Omental fat pad (tissue), 4 donors: Measurements from ENCODE around the gene SYT4. TPM values are rescaled to one million over a fixed set of nuclear protein-coding genes. Genes with fewer than 3 reads are reported as not detected.

ENCODE experiments used
- ATAC-seq: fragments of 150-250 bp; one replicate; pipeline ENCODE4 v1.9.1; 2016; ENCODE audit warnings: mild to moderate bottlenecking, moderate library complexity; ENCODE audit not compliant: low FRiP score
- DNase-seq: peaks from one replicate; pipeline ENCODE4 v3.0.0-alpha.2; 2019; ENCODE audit warnings: low spot score
- CTCF ChIP-seq, 3 donors: fragments of 450-650 bp; IDR thresholded peaks; one replicate each; pipeline ENCODE4 v1.5.1; 2016 to 2017; ENCODE audit warnings: antibody characterized with exemption in 3 of 3, mild to moderate bottlenecking in 3 of 3, moderate library complexity in 2 of 3
- total RNA-seq, 4 donors: library from RNA; depleted of rRNA; stranded (reverse); fragments of >200 nt; gene quantifications; one replicate each; pipeline ENCODE4 v1.1.0, GENCODE V29; 2016

The SYT4 gene
- total RNA-seq, 4 donors from 2014 or later: 3.2 to 18.5 (median 18.4) TPM; not detected in 1

DNA sequence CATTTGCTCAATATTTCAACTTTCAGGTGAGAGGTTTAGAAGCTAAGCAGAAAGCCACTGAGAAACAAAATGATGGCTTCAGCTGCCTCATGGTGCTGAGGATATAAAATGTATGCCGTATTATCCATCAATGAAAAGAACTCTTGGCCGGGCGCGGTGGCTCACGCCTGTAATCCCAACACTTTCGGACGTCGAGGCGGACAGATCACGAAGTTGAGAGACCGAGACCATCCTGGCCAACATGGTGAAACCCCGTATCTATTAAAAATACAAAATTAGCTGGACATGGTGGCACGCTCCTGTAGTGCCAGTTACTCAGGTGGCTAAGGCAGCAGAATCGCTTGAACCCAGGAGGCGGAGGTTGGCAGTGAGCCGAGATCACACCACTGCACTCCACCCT is 6.0 kb upstream of the SYT4 start:
- ATAC-seq (no peak), DNase-seq (no peak)
- no peak for TF ChIP-seq CTCF (IDR thresholded peaks at IDR 0.05)

- no peak for DNase-seq
- no peak for TF ChIP-seq CTCF (IDR thresholded peaks at IDR 0.05)
- ATAC-seq: peak; percentile 85
These were observed 1.9 kb upstream of the SYT4 start for GRCh38 chr18:43279015-43279744.

GRCh38 chr18:43278355-43278754 is 1.1 kb upstream of the SYT4 start:
- no peak for ATAC-seq
- no peak for TF ChIP-seq CTCF (IDR thresholded peaks at IDR 0.05)
- DNase-seq: no peak

DNA sequence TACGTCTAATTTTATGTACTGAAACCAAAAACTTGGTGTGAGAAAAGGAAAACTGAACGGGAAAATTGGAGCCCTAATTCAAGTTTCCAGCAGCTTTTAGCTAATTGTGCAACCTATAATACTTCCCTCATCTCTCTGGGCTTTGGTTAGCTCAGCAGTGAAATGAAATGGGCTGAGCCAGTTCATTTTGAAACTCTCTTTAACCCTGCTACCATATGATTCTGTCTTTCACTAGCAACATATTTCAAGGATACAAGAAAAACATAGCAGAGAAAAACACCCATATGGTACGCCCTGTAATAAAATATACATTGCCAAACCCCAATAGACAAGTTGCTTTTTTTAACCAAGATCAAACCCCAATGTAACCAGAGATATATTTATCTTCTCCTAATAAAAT is 799 bp downstream of the SYT4 start:
- no peak for DNase-seq
- no peak for ATAC-seq
- no peak for TF ChIP-seq CTCF (IDR thresholded peaks at IDR 0.05)

DNA sequence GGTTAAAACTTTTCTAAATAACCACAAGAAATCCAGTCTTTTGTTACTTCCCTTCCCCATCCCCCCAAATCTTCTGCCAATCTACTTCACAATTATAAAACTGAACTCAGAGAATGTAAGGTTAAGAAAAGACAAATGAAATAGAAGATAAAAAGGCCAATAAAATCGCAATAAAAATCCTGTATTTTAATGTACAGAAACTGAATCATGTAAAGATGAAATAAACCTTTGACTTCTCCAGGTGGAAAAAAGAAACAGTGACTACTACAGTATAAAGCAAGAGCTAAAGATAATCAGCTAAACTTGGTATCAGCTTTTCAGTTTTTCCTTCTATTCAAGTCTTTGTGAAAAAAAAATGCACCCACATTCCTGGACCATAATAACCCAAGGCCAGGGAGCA is 1.7 kb downstream of the SYT4 start:
- no peak for TF ChIP-seq CTCF (IDR thresholded peaks at IDR 0.05)
- DNase-seq: no peak
- no peak for ATAC-seq

DNA sequence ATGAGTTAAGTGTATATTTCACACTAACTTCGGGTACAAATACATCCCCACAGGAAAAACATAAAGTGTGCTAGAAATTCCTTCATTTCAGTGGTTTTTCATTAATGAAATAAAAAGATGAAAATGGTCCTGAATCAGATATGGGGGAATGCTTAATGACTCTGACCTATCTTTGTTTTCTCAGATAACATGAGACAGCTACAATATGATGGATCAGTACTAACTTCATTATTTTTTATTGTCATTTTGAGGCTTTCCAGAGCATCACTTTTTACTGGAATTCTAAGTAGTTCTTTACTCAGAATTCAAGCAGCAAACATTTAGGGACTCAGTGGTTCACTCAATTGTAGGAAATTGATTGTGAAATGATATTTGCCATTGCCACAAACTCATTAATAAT is 2.8 kb downstream of the SYT4 start:
- TF ChIP-seq CTCF (IDR thresholded peaks at IDR 0.05): no peak
- DNase-seq: no peak
- ATAC-seq: no peak
